GF-D8 (cell line): ENCODE results near the gene PALLD.
"Not testable (repeated sequence)": the region's sequence is repeated elsewhere in the genome, so short reads cannot be mapped to it uniquely, and the experiment has no call there.

Source experiments
- DNase-seq: peaks from one replicate; lab custom pipeline; 2025; lab: John Stamatoyannopoulos, UW

PALLD gene

DNA sequence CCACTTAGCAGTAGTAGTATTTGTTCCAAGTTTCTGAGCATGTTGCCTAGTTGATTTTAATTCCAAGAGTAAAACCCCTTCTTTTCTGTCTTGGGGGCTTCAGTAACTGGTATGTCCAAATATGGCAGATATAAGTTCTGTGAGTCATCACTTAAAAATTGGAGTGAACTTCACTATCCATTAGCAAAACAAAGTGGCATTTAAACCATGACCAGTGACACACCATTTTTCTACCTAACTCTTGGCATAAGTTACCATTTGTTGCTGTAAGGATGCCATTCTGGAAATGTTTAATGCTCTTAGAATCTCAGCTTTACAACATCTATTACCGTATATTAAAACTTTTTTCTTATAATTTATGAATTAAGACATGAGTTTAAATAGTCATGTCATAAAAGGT is 411.2 kb downstream of the PALLD start:
- DNase-seq: no peak

DNA sequence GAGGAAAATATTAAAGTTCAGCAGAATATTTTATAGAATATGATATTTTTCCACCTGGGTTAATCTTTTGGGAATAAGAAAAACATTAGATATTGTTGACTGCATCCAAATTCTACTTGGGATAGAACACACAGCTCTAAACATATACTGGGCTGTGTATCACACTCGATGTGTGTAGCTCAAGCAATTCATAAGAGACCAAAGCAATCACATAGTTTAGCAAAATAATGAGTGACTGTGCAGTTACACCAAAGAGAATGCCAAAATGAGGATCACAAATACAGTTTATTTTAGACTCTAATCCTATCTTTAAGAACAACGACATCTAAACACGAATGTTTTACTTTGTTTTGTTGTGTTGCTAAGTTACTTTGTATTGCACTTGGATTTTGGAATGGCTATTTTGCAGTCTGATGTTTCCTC is 412.0 kb downstream of the PALLD start:
- no peak for DNase-seq

DNA sequence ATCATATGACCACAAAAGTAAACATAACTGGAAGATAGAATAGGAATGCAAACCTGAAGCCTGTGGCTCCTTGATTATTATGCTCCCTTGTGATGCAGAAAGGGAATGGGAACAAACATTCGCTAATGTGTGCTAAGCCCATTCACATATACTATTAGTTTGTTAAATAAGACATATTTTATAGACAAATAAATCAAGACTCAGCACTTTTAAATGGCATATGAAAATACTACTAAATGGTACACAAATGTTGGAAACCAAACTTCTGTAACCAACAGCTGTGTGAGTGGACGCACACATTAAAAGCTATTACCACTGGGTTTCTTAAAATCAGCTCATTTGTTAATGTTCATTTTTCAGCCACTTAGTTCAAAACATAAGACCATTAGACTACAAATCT is 417.2 kb downstream of the PALLD start:
- no peak for DNase-seq

DNA sequence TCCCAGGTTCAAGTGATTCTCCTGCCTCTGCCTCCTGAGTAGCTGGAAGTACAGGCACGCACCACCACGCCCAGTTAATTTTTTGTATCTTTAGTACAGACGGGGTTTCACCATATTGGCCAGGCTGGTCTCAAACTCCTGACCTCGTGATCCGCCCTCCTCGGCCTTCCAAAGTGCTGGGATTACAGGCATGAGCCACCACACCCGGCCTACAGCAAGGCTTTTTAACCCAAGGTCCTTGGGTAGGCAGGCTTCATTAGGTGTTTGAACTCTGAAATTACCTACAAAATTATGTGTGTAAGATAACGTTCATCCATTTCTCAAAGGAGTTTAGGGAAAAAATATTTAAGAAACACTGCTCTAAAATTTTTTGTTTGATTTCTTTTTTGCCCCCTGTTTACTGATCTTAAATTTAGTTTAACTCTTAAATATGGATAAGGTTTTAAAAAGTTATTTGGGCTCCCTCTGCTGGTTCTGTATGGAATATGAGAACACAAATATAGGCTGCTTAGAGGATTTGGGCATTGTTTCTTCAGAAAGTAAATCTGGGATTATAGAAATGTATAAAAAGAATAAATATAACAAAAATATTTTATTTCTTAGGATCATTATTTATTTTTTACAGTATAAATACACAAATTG is 420.4 kb downstream of the PALLD start:
- DNase-seq: no peak

DNA sequence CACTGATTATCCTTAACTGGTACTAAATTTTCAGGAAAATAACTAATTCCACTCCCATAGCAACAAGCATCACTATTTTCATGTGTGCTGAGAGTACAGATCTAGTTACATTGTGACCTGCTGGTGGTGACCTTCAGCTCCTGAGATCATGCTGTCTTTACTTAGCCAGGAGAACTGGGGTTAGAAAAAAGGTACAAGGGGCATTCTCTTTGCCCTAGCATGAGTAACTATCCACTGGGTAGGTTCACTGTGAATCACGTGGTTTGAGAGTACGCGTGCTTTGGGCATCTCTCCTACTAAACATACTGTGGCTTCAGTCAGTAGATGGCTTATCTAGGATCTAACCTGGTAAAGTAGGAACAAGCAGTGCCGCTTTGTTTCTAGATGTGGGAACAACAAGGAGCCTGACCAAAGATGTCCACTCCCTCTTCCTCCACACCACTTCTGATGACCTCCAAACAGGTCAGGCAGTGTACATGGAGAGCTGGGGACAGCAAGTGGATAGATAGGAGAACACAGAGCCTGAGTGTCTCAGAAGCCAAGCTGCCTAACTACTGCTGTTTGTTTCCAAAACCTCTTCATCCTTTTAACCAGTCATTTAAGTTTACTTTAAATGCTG is 423.0 kb downstream of the PALLD start:
- no peak for DNase-seq

DNA sequence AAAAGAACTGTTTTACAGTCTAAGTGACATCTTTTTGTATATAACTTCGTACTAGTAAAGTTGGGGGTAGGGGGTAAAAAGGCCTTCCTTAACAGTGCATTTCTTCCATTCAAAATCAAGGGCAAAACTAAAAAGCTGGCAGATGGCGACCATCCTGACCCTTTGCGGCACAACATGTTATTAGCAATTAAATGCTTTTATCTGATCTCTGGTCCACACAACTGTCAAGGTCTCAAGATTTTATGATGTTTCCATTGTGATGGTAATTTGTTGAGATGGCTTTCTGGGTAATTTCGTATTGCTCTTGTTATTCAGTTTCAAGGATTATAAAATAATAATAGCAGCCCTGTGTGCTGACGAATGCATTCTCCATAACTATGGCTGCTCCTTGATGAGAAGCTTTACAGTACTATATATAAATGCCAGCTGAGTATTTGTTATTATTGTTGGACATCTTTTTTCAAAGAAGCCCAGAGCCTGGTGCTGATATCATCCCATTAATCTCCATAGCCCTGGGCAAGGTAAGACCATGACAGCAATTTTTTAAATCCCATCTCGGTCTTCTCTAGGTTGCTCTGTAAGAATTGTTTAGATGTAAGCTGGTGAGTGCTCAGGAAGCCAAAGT is 423.7 kb downstream of the PALLD start:
- no peak for DNase-seq

DNA sequence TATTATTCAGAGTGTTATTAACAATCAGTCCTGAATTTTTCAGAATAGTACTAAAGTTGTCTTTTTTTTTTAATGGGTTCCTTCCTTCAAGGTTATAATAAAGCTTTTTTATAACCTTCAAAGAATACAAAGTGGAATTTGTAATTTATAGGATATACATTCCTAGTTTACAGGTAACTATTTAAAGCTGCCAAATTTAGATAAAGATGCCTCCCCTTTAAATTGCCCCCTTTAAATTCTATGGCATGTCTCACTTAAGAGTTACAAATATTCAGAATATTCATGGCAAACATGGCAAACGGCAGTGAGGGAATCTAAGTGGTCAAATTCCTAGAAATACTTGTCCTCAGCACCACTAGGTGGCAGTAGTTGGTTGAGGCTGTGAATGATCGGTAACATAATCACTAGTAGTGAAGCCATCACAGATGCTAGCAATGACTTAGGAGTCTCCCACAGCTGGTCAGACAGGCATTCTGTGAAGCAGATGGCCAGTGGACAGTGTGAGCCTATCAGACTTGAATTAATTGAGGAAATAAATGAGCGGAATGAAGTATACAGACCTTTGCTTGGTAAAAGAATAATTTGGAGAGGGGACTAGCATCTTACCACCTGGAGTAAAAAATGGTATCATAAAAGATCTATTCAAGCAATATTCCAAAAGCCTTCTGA is 426.8 kb downstream of the PALLD start:
- peak; percentile 25 for DNase-seq

DNA sequence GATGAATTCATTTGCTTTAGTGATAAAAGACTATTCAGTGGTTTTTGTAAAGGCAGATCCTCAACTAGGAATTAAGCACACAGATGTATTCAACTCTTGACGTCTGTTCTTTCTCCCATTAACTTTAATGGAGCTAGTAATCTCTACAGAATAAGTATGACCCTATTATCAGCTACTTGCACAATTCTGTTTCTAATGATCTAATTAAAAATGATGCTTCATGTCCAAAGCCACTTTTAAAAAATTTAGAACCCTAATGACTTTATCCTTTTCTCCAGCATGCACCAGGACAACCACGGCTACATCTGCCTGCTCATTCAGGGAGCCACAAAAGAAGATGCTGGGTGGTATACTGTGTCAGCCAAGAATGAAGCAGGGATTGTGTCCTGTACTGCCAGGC is 427.8 kb downstream of the PALLD start:
- no peak for DNase-seq

DNA sequence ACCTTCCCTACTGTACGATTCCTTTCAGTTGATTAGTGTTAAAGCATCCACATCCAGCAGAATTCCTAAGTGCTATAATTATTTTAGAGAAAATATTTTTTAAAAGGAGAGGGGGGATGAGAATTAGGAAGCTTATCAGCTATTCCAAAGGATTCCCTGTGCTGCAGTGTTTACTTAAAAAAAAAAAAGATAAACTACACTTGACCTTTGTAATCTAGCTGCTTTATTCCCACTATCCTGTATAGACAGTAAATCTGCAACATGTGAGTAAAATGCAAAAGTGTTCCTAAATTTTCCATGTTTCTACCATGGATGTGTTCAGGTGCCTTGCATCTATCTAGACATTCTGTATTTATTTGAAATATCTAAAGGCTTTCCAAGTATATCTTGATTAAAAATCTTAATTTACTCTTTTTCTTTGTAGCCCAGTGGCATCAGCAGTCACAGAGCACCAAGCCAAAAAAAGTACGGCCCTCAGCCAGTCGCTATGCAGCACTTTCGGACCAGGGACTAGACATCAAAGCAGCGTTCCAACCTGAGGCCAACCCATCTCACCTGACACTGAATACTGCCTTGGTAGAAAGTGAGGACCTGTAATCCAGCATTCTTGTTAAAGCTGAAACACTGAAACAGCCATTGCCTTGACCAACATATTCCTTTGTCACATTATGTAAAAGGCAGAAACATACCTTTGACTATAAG is 429.1 kb downstream of the PALLD start:
- DNase-seq: no peak

DNA sequence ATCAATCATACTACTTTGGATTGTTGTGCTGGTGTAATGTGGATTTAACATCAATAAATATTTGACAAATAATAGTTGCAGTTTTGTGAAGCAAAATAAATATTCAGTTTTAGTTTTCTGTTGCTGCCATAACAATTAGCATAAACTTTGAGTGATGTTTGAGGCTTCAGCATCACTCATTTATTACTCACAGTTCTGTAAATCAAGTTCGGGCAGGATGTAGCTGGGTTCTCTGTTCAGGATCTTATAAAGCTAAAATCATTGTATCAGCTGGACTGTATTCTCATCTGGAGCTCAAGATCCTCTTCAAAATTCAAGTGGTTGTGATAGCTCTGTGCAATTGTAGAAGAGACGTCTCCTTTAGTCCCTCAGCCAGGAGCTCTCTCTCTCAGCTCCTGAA is 431.5 kb downstream of the PALLD start:
- no peak for DNase-seq

DNA sequence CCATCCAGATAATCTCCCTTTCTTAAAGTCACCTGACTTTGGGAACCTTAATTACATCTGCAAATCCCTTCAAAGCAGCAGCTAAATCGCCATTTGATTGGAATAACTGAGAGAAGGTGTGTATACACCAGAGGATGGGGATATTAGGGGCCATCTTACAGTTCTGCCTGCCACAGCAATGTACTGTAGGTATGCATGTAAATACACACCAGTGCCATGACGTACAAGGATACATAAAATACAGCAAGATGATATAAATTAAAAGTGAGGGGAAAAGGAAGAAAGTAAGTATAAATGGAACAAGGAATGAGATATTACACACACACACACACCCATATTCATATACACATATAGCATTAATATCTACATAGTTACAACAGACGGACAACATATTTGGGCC is 432.0 kb downstream of the PALLD start:
- no peak for DNase-seq

DNA sequence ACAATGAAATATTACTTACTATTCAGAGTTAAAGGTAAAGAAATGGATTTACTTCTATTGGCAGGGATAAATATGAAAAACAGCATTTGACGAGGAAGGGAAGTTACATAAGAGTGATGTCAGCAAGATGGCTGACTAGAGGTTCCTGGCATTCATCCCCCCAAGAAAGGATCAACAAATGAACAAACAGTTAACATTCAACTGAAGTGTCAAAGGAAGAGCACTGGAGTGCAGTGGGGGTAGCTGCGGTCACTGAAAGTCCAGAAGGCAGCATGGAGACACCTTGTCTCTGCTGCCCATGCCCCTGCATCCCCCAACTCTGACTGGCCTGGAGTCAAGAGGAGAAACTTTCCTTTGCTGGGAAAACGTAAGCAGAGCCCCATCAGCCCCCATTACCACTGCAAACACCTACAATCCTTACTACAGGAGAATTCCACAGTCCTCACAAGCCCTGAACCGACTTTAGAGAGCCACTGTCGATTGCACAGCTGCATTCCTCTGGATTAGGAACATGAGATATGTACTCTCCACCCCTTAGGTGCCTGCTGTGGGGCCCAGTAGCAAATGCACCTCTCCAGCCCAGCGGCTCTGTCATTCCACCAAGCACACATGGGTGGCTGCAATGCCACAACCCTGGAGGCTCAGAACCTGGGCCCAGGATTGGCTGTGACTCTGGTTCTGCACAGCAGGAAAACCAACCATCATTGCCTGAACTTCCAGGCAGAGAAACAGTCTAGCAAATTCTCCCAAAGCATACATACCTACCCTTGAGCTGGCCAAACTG is 433.8 kb downstream of the PALLD start:
- DNase-seq: no peak

DNA sequence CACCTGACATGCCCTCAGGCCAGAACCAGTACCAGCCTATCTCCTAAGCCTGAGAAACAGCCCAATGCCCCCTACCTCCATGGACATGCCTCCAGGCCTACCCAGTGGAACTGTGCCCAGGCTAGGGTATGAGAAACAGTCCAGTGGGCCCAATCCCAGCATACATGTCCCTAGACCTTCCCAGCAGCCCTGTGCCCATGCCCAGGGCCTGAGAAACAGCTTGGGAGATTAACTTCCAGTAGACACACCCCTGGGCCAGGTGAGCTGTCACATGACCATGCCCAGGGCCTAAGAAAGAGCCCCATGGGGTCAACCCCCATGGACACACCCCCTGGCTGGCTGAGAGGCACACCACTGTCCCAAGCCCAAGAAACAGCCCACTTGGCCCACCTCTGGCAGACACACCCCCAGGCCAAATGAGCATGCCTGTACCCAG is 434.4 kb downstream of the PALLD start:
- no peak for DNase-seq

DNA sequence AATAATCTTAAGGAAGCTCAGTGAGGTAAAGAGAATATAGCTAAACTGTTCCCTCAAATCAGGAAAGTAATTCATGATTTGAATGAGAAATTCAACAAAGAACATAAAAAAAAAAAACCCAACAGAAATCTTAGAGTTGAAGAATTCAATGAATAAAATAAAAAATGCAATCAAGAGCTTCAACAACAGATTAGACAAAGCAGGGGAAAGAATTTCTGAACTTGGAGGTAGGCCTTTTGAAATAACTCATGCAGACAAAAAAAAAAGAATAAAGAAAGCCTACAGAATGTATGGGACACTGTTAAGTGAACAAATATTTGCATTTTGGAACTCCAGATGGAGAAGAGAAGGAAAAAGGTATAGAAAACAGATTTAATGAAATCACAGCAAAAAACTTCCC is 435.3 kb downstream of the PALLD start:
- no peak for DNase-seq

DNA sequence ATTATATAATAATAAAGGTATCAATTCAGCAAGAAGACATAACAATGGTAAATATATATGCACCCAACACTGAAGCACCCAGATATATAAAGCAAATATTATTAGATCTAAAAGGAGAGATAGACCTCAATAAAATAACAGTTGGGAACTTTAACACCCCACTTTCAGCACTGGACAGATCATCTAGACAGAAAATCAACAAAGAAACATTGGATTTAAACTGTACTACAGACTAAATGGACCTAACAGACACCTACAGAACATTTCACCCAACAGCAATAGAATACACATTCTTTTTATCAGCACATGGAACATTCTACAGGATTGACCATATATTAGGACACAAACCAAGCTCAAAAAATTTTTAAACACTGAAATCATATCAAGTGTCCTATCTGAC is 436.6 kb downstream of the PALLD start:
- DNase-seq: no peak

DNA sequence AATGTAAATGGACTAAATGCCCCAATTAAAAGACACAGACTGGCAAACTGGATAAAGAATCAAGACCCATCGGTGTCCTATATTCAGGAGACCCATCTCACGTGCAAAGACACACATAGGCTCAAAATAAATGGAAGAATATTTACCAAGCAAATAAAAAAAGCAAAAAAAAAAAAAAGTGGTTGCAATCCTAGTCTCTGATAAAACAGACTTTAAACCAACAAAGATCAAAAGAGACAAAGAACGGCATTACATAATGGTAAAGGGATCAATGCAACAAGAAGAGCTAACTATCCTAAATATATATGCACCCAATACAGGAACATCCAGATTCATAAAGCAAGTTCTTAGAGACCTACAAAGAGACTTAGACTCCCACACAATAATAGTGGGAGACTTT is 440.6 kb downstream of the PALLD start:
- not testable (repeated sequence) for DNase-seq

DNA sequence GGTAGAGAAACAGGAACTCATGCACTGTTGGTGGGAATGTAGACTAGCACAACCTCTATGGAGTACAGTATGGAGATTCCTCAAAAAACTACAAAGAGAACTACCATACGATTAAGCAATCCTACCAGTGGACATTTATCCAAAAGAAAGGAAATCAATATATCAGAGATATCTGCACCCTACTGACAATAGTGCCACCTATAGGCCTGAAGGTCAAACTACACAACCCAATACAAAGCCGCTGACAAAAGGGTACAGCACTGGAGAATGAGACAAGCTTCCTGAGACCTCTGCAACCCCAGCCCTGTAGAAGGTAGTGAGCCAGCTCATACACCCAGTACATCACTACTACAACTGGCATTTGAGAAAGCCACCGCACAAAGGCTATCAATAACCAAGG is 446.1 kb downstream of the PALLD start:
- no peak for DNase-seq

DNA sequence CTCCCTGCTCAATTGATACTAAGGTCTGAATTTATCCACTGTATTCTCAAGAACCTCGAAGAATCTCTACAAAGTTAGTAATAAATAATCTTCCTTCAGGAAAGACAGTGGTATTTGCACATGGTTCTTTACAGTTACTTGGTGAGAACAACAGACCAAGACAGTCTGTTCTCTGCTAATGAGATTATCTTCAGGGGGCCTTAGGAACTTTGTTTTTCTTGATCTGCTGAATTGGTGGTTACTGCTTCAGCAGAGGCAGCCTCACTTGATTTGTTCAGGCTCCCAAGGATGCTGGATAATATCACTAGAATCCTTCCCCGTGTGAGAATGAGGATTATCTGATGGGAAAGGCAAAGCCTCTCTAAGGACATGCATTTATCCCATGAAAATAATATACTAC is 448.4 kb downstream of the PALLD start:
- DNase-seq: no peak

DNA sequence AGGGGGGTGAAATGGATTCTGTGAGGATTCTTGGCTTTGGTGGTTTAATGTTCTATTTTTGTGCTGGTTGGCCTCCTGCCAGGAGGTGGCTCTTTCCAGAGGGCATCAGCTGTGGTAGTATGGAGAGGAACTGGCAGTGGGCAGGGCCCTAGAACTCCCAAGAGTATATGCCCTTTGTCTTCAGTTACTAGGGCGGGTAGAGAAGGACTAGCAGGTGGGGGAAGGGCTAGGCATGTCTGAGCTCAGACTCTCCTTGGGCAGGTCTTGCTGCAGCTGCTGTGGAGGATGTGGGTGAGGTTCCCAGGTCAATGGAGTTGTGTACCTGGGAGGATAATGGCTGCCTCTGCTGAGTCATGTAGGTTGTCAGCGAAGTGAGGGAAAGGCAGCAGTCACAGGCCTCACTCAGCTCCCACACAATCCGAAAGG is 456.0 kb downstream of the PALLD start:
- not testable (repeated sequence) for DNase-seq

DNA sequence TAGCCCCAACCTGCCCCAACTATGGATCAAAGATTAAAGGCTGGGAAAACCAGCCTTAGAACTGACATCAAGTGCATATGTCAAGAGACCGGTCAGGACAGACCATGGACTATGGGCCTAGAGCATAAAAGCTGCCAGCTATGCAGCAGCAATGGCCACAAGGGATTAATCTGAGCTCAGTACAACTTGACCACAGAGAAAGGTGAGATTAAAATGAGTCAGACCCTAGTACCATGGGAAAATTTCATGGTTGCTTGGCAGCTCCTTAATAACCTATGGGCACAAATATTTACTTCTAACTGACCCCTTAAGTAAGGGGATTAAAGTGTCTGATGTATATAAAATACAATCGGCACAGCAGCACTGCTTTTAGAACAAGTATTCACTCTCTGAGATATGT is 458.8 kb downstream of the PALLD start:
- no peak for DNase-seq

DNA sequence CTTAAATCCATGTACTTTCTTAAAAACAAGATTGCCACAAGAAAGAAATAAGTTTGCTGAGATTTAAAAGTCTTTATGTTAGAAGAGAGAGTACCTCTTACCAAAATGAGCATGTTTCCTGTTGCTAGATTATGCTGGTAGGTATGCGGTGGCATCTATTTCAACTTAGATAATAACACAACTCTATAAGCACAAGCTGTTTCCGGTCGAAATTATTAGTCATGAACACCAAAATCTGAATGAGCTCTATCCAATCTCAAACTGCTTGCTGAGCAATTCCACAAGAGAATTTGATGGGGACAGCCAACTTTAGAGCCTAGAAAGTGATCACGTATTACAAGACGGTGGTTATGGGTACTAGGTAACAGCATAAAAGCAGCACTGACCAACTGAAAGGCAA is 463.9 kb downstream of the PALLD start:
- DNase-seq: no peak

DNA sequence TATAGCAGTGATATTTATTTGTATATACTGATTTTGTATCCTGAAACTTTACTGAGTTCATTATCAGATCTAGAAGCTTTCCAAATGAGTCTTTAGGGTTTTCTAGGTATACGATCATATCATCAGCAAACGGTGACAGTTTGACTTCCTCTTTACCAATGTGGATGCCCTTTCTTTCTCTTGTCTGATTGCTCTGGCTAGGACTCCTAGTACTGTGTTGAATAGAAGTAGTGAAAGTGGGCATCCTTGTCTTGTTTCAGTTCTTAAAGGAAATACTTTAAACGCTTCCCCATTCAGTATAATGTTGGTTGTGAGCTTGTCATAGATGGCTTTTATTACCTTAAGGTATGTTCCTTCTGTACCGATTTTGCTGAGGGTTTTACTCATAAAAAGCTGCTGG is 475.7 kb downstream of the PALLD start:
- no peak for DNase-seq
